HepG2 (cell line): Measurements from ENCODE around the gene HMCN1. TPM values are rescaled to one million over a fixed set of nuclear protein-coding genes. Genes with fewer than 3 reads are reported as not detected.

ENCODE experiments used
- ATAC-seq: fragments of 200-7000 bp; cut with Tn5 transposase; 3 replicates; pipeline ENCODE4 v1.9.1; 2020; ENCODE audit warnings: mild to moderate bottlenecking, moderate library complexity
- BruUV-seq: library from RNA; stranded (reverse); fragments of 400-500 nt; replicated peaks from 2 replicates; lab custom pipeline; 2021; lab: Mats Ljungman, UMichigan
- CTCF ChIA-PET: fragments of 300-600 bp; formaldehyde crosslinking; extraction: SDS; loops from one replicate; lab custom pipeline; 2021; ENCODE audit warnings: low total read pairs, inconsistent platforms, low intra/inter-chr PET ratio; lab: Yijun Ruan, JAX
- POLR2A ChIA-PET: fragments of 350-600 bp; sonication (Branson Sonifier 250); formaldehyde crosslinking; loops from one replicate; lab custom pipeline; 2020; ENCODE audit warnings: antibody characterized with exemption, inconsistent platforms; lab: Yijun Ruan, JAX
- DNase-seq: peaks from one replicate; pipeline ENCODE4 v3.0.0-alpha.2; 2015; ENCODE audit warnings: low spot score
- FAIRE-seq: peaks from 3 replicates; lab custom pipeline; 2011; peaks lifted over from hg19 to GRCh38; lab: Jason Lieb, UNC
- H2AFZ ChIP-seq: one replicate; pipeline ENCODE4 v1.6.1; 2011; ENCODE audit warnings: low read length, inconsistent platforms
- H3K27ac ChIP-seq: fragments of 300-600 bp; 3 replicates; pipeline ENCODE4 v1.8.0; 2011; ENCODE audit warnings: mixed run types, mild to moderate bottlenecking, mixed read lengths, low read length, inconsistent platforms; ENCODE audit not compliant: insufficient read depth; ENCODE audit errors: extremely low read length
- H3K27me3 ChIP-seq, 2 experiments: fragments of 200-600 bp in 1 of 2; 2 replicates in 1 of 2; 3 replicates in 1 of 2; pipeline versions ENCODE4 v1.6.0 to v1.8.0; 2011; ENCODE audit warnings: low read length in 2 of 2, mild to moderate bottlenecking in 2 of 2, moderate library complexity in 2 of 2, inconsistent platforms in 1 of 2; ENCODE audit not compliant: insufficient read depth in 2 of 2, control insufficient read depth in 1 of 2
- H3K36me3 ChIP-seq, 2 experiments: fragments of 200-600 bp in 1 of 2; replicated peaks in 1 of 2; 2 replicates in 1 of 2; 3 replicates in 1 of 2; pipeline versions ENCODE4 v1.5.1 to v1.8.0; 2011; ENCODE audit warnings: low read length in 2 of 2, inconsistent platforms in 1 of 2; ENCODE audit not compliant: insufficient read depth in 2 of 2, control insufficient read depth in 1 of 2
- H3K4me1 ChIP-seq: 2 replicates; pipeline ENCODE4 v1.5.1; 2012; ENCODE audit warnings: low read length, inconsistent platforms; ENCODE audit not compliant: insufficient read depth
- H3K4me2 ChIP-seq: 2 replicates; pipeline ENCODE4 v1.6.0; 2011; ENCODE audit warnings: low read depth, low read length, inconsistent platforms
- H3K4me3 ChIP-seq, 3 experiments: fragments of 200-600 bp in 1 of 3; sonication (generic), shearing (Covaris generic) in 1 of 3; replicated peaks in 1 of 3; 2 replicates each; pipeline ENCODE4 v1.5.1; 2011 to 2016; ENCODE audit warnings: low read length in 3 of 3, inconsistent platforms in 2 of 3, low read depth in 2 of 3, mild to moderate bottlenecking in 2 of 3, control low read depth in 1 of 3, mixed read lengths in 1 of 3; ENCODE audit not compliant: insufficient read depth in 1 of 3
- H3K79me2 ChIP-seq: one replicate; pipeline ENCODE4 v1.6.1; 2011; ENCODE audit warnings: low read length, inconsistent platforms; ENCODE audit not compliant: insufficient read depth
- H3K9ac ChIP-seq: 2 replicates; pipeline ENCODE4 v1.6.0; 2011; ENCODE audit warnings: mild to moderate bottlenecking, low read depth, low read length, inconsistent platforms; ENCODE audit not compliant: insufficient read depth
- H3K9me3 ChIP-seq: 2 replicates; pipeline ENCODE4 v1.5.1; 2012; ENCODE audit warnings: mild to moderate bottlenecking, low read length
- H4K20me1 ChIP-seq: 2 replicates; pipeline ENCODE4 v1.6.0; 2011; ENCODE audit warnings: inconsistent platforms, mild to moderate bottlenecking, low read length, moderate library complexity; ENCODE audit not compliant: insufficient read depth
- BRD4 ChIP-seq: sonication (generic); formaldehyde crosslinking; IDR thresholded peaks from 2 replicates; pipeline ENCODE4 v1.4.0; 2020; ENCODE audit warnings: missing genetic modification reagents
- EED ChIP-seq: sonication (generic); formaldehyde crosslinking; IDR thresholded peaks from 2 replicates; pipeline ENCODE4 v1.5.0; 2020; ENCODE audit warnings: mild to moderate bottlenecking, missing genetic modification reagents
- ELF4 ChIP-seq: sonication (generic); formaldehyde crosslinking; IDR thresholded peaks from 2 replicates; pipeline ENCODE4 v1.5.0; 2020; ENCODE audit warnings: missing genetic modification reagents, mild to moderate bottlenecking, moderate library complexity, borderline replicate concordance
- GZF1 ChIP-seq: sonication (generic); formaldehyde crosslinking; IDR thresholded peaks from 2 replicates; pipeline ENCODE4 v1.5.1; 2020; ENCODE audit warnings: mild to moderate bottlenecking, missing genetic modification reagents
- HOXA9 ChIP-seq: sonication (generic); formaldehyde crosslinking; IDR thresholded peaks from 2 replicates; pipeline ENCODE4 v1.8.1; 2022; ENCODE audit warnings: missing genetic modification reagents, mild to moderate bottlenecking, moderate library complexity, borderline replicate concordance
- KAT2B ChIP-seq: fragments of 150-350 bp; IDR thresholded peaks from 2 replicates; pipeline ENCODE4 v1.6.1; 2014; ENCODE audit warnings: low read depth, low read length, borderline replicate concordance
- MTA3 ChIP-seq: sonication (generic); formaldehyde crosslinking; IDR thresholded peaks from 2 replicates; pipeline ENCODE4 v1.4.0; 2020; ENCODE audit warnings: missing genetic modification reagents
- NBN ChIP-seq: fragments of 450-650 bp; conservative IDR thresholded peaks from 2 replicates; pipeline ENCODE4 v1.6.1; 2017
- NR1H2 ChIP-seq: sonication (generic); formaldehyde crosslinking; IDR thresholded peaks from 2 replicates; pipeline ENCODE4 v1.8.1; 2022; ENCODE audit warnings: low read depth, missing genetic modification reagents, borderline replicate concordance
- PCBP1 ChIP-seq: fragments of 200-400 bp; formaldehyde crosslinking; IDR thresholded peaks from 2 replicates; pipeline ENCODE4 v1.6.1; 2017; ENCODE audit warnings: mild to moderate bottlenecking, low read depth, low read length, borderline replicate concordance
- SOX6 ChIP-seq, 2 experiments: fragments of 450-650 bp in 1 of 2; sonication (generic) in 1 of 2; formaldehyde crosslinking in 1 of 2; IDR thresholded peaks; 2 replicates each; pipeline versions ENCODE4 v1.4.0 to v1.6.1; 2017 to 2020; ENCODE audit warnings: antibody characterized with exemption in 1 of 2, mild to moderate bottlenecking in 1 of 2, missing genetic modification reagents in 1 of 2
- TBX2 ChIP-seq: sonication (generic); formaldehyde crosslinking; IDR thresholded peaks from 2 replicates; pipeline ENCODE4 v1.5.0; 2020; ENCODE audit warnings: missing genetic modification reagents, mild to moderate bottlenecking, borderline replicate concordance
- XBP1 ChIP-seq: sonication (generic); formaldehyde crosslinking; IDR thresholded peaks from 2 replicates; pipeline ENCODE4 v1.5.0; 2020; ENCODE audit warnings: missing genetic modification reagents
- ZNF747 ChIP-seq: sonication (generic); formaldehyde crosslinking; IDR thresholded peaks from 2 replicates; pipeline ENCODE4 v1.8.1; 2023; ENCODE audit warnings: missing genetic modification reagents, mild to moderate bottlenecking, borderline replicate concordance
- ZNF839 ChIP-seq: sonication (generic); formaldehyde crosslinking; IDR thresholded peaks from 2 replicates; pipeline ENCODE4 v1.4.0; 2020; ENCODE audit warnings: missing genetic modification reagents, mild to moderate bottlenecking, borderline replicate concordance
- WGBS: methylation state at CpG from one replicate; pipeline ENCODE4 v1.1.6; 2017; ENCODE audit warnings: low lambda C conversion rate; 5-methylcytosine and 5-hydroxymethylcytosine counted together
- in situ Hi-C: cut with HindIII; loops from 2 replicates; pipeline ENCODE4 v1.10.0; 2017; ENCODE audit warnings: low pct_unique_long_range_greater_than_20kb; ENCODE audit not compliant: extremely low pct_ligation_motif_present
- intact Hi-C: fragments of 100-400 bp; cut with micrococcal nuclease; formaldehyde crosslinking; loops from one replicate; pipeline ENCODE4 v1.10.0; 2022; ENCODE audit not compliant: unreplicated experiment
- polyA plus RNA-seq, 8 experiments: library from polyadenylated mRNA; depleted of rRNA in 3 of 8; stranded (reverse) in 7 of 8; unstranded in 1 of 8; fragments of >200 nt; fragmentation: Illumina TruSeq in 4 of 8; extraction: Trizol in 4 of 8; gene quantifications; 2 replicates each; pipeline versions ENCODE4 v1.2.1 to v1.2.3, GENCODE V29; 2011 to 2016; ENCODE audit warnings: low read depth in 4 of 8, missing spikeins in 1 of 8, mixed read lengths in 1 of 8; ENCODE audit not compliant: insufficient read depth in 1 of 8
- total RNA-seq, 5 experiments: library from RNA; depleted of rRNA; stranded (reverse); fragments of >200 nt; fragmentation: Illumina TruSeq; extraction: Trizol; gene quantifications; 2 replicates each; pipeline ENCODE4 v1.2.3, GENCODE V29; 2016; ENCODE audit warnings: low read depth in 1 of 5
- TF ChIP-seq, protein P1 (sequence below): sonication (generic); formaldehyde crosslinking; IDR thresholded peaks from 2 replicates; pipeline ENCODE4 v1.5.0; 2020; ENCODE audit warnings: missing genetic modification reagents

HMCN1 gene
- total and polyA plus RNA-seq, 2 of the 13 experiments (the other 11 are each of a cell fraction or from before 2014, with no cell fraction given): 0.03 TPM; not detected in 1

DNA sequence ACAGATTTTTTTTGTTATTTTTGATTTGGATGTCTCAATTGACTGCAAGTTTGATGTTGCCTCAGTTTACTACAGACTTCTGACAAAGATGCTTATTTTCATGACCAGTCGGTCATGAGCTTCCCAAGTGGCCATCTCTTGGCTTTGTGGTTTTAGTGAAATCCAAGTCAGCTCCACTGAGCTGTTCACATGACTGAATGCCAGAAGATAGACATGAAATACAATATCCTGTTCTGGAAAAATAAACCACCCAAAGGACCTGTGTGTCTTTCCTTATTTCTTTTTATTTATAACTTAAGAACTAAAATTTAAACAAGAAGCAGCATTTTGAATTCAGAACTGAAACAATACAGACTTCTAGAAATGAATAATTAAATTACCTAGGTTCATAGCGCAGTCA, 89.3 kb downstream of the HMCN1 start:
- Histone ChIP-seq H3K4me2 (no peak overlapping the region), H3K9me3 (no peaks in the 10 kb centered on the region), H2AFZ (no peak overlapping the region), H3K79me2 (no peaks in the 10 kb centered on the region), H3K4me3 (no peak overlapping the region), H3K36me3 (no peaks in the 10 kb centered on the region), H3K4me1 (no peaks in the 10 kb centered on the region), H3K9ac (no peak overlapping the region), H3K27ac (no peak overlapping the region), H3K27me3 (no peaks in the 10 kb centered on the region), H4K20me1 (no peaks in the 10 kb centered on the region)
- BruUV-seq: no TSS peak
- WGBS: 1% methylated on average over 2 of the region's 2 CpGs
- ChIA-PET CTCF (no interaction called here), POLR2A (no interaction called here)
- ATAC-seq (no peak), DNase-seq (no peak), FAIRE-seq (no peak)
- intact Hi-C loops (no loop called here), in situ Hi-C loops (no loop called here)
- no peak for TF ChIP-seq XBP1 (CRISPR knock-in tag)
- TF ChIP-seq MTA3 (CRISPR knock-in tag): no peak
- TF ChIP-seq NBN: no peak
- no peak for TF ChIP-seq EED (CRISPR knock-in tag)
- no peak for TF ChIP-seq ZNF747
- no peak for TF ChIP-seq NR1H2 (CRISPR knock-in tag)
- TF ChIP-seq, protein P1, sequence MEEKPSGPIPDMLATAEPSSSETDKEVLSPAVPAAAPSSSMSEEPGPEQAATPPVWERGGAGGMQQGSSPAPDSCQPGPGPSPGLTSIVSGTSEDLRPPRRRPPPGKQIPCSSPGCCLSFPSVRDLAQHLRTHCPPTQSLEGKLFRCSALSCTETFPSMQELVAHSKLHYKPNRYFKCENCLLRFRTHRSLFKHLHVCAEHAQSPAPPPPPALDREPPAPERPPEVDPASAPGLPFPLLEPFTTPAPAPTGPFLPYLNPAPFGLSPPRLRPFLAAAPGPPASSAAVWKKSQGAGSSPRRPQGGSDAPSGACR (CRISPR knock-in tag): no peak
- no peak for TF ChIP-seq KAT2B
- TF ChIP-seq HOXA9: no peak
- TF ChIP-seq GZF1 (CRISPR knock-in tag): no peak
- TF ChIP-seq ELF4 (CRISPR knock-in tag): no peak
- no peak for TF ChIP-seq PCBP1
- no peak for TF ChIP-seq SOX6 (IDR thresholded peaks at IDR 0.05)
- no peak for TF ChIP-seq SOX6 (CRISPR knock-in tag; IDR thresholded peaks at IDR 0.05)
- no peak for TF ChIP-seq BRD4 (CRISPR knock-in tag)
- no peak for TF ChIP-seq TBX2
- no peak for TF ChIP-seq ZNF839 (CRISPR knock-in tag)
